Fibroblast of the aortic adventitia (primary cell): ENCODE measurements around the gene CNST. TPM values are rescaled to one million over a fixed set of nuclear protein-coding genes. Genes with fewer than 3 reads are reported as not detected.

Experiments used
- DNase-seq: peaks from one replicate; pipeline ENCODE4 v3.0.0-alpha.2; 2010; ENCODE audit warnings: low read depth
- H3K4me3 ChIP-seq: 2 replicates; pipeline ENCODE4 v1.5.1; 2011; ENCODE audit warnings: low read depth, mild to moderate bottlenecking, control low read depth, low read length, moderate library complexity
- CTCF ChIP-seq: IDR thresholded peaks from 2 replicates; pipeline ENCODE4 v1.5.1; 2011; ENCODE audit warnings: mild to moderate bottlenecking, low read length, control low read depth, inconsistent platforms; ENCODE audit not compliant: insufficient read depth
- total RNA-seq: library from RNA; depleted of rRNA; stranded (reverse); fragments of >200 nt; gene quantifications from 2 replicates; pipeline ENCODE4 v1.2.3, GENCODE V29; 2012; ENCODE audit warnings: low replicate concordance

CNST gene
- total RNA-seq, 1 donor: 25.2 TPM

- no peak for DNase-seq
- no peak for TF ChIP-seq CTCF
- peak overlapping the region; percentile 50 for H3K4me3 ChIP-seq
Observed at GRCh38 chr1:246698466-246699094, 132.3 kb downstream of the CNST start.

- DNase-seq: peak; percentile 94
- peak; percentile 93 for TF ChIP-seq CTCF
- peak overlapping the region; percentile 50 for H3K4me3 ChIP-seq
Observed at GRCh38 chr1:246699095-246699735, 133.0 kb downstream of the CNST start.

- DNase-seq: no peak
- no peak overlapping the region for H3K4me3 ChIP-seq
- no peak for TF ChIP-seq CTCF
Observed at GRCh38 chr1:246703581-246703980, 137.3 kb downstream of the CNST start.

- H3K4me3 ChIP-seq: no peak overlapping the region
- peak; percentile 95 for DNase-seq
- no peak for TF ChIP-seq CTCF
Observed at GRCh38 chr1:246705368-246705767, 139.1 kb downstream of the CNST start.

- no peak overlapping the region for H3K4me3 ChIP-seq
- DNase-seq: peak; percentile 67
- no peak for TF ChIP-seq CTCF
Observed at GRCh38 chr1:246708166-246708565, 141.9 kb downstream of the CNST start.

GRCh38 chr1:246709196-246709595, 142.9 kb downstream of the CNST start:
- DNase-seq: no peak
- no peak overlapping the region for H3K4me3 ChIP-seq
- TF ChIP-seq CTCF: no peak

GRCh38 chr1:246709835-246710234, 143.6 kb downstream of the CNST start:
- H3K4me3 ChIP-seq: no peak overlapping the region
- no peak for DNase-seq
- no peak for TF ChIP-seq CTCF
